Neuronal stem cell (in vitro differentiated cells): ENCODE data around the gene BPIFB1.
A peak's percentile ranks its signal among the peaks of the same experiment; 100 is the strongest.

Experiments
- DNase-seq: peaks from one replicate; pipeline ENCODE4 v3.0.0-alpha.2; 2013; ENCODE audit warnings: low spot score
- H2AFZ ChIP-seq: one replicate; pipeline ENCODE4 v1.6.1; 2013; ENCODE audit warnings: mild to moderate bottlenecking, low read length, inconsistent platforms
- H2AK5ac ChIP-seq: 2 replicates; pipeline ENCODE4 v1.6.1; 2013; ENCODE audit warnings: low read depth, mild to moderate bottlenecking, inconsistent platforms, low read length, moderate library complexity, mixed read lengths
- H2BK120ac ChIP-seq: 2 replicates; pipeline ENCODE4 v1.6.1; 2013; ENCODE audit warnings: low read depth, mild to moderate bottlenecking, inconsistent platforms, low read length, moderate library complexity, mixed read lengths
- H2BK12ac ChIP-seq: one replicate; pipeline ENCODE4 v1.6.1; 2013; ENCODE audit warnings: low read length, inconsistent platforms
- H2BK15ac ChIP-seq: 2 replicates; pipeline ENCODE4 v1.6.1; 2013; ENCODE audit warnings: mild to moderate bottlenecking, low read length, inconsistent platforms, mixed read lengths
- H2BK5ac ChIP-seq: one replicate; pipeline ENCODE4 v1.6.1; 2013; ENCODE audit warnings: inconsistent platforms, mild to moderate bottlenecking, low read length, moderate library complexity
- H3K14ac ChIP-seq: one replicate; pipeline ENCODE4 v1.6.1; 2013; ENCODE audit warnings: low read length, inconsistent platforms
- H3K18ac ChIP-seq: 2 replicates; pipeline ENCODE4 v1.6.1; 2013; ENCODE audit warnings: low read length, inconsistent platforms
- H3K23ac ChIP-seq: 2 replicates; pipeline ENCODE4 v1.6.1; 2013; ENCODE audit warnings: low read depth, mild to moderate bottlenecking, mixed read lengths, low read length, inconsistent platforms; ENCODE audit not compliant: poor library complexity
- H3K27ac ChIP-seq: replicated peaks from 3 replicates; pipeline ENCODE4 v1.5.1; 2013; ENCODE audit warnings: low read length, inconsistent platforms
- H3K27me3 ChIP-seq, 3 experiments: 2 replicates each; pipeline ENCODE4 v1.6.1; 2013; ENCODE audit warnings: low read length in 3 of 3, mild to moderate bottlenecking in 2 of 3, inconsistent platforms in 1 of 3, low read depth in 1 of 3, mixed read lengths in 1 of 3, moderate library complexity in 1 of 3; ENCODE audit not compliant: control insufficient read depth in 3 of 3, insufficient read depth in 3 of 3
- H3K36me3 ChIP-seq, 2 donors: replicated peaks in 1 of 2; 2 replicates each; pipeline ENCODE4 v1.6.1; 2013; ENCODE audit warnings: low read length in 2 of 2; ENCODE audit not compliant: control insufficient read depth in 2 of 2, insufficient read depth in 2 of 2
- H3K4ac ChIP-seq: 2 replicates; pipeline ENCODE4 v1.6.1; 2013; ENCODE audit warnings: inconsistent platforms, mild to moderate bottlenecking, low read length, moderate library complexity
- H3K4me1 ChIP-seq, 2 donors: 1 replicate in 1 of 2; 2 replicates in 1 of 2; pipeline ENCODE4 v1.6.1; 2013; ENCODE audit warnings: low read length in 2 of 2, low read depth in 1 of 2; ENCODE audit not compliant: control insufficient read depth in 2 of 2, insufficient read depth in 1 of 2
- H3K4me2 ChIP-seq: one replicate; pipeline ENCODE4 v1.6.1; 2013; ENCODE audit warnings: mild to moderate bottlenecking, low read length, inconsistent platforms; ENCODE audit not compliant: insufficient read depth, poor library complexity, severe bottlenecking
- H3K4me3 ChIP-seq, 2 donors: 2 replicates each; pipeline ENCODE4 v1.5.1; 2013; ENCODE audit warnings: low read length in 2 of 2, mild to moderate bottlenecking in 2 of 2, inconsistent platforms in 1 of 2, moderate library complexity in 1 of 2
- H3K79me1 ChIP-seq: one replicate; pipeline ENCODE4 v1.6.1; 2013; ENCODE audit warnings: low read depth, mild to moderate bottlenecking, inconsistent platforms, low read length, moderate library complexity
- H3K9ac ChIP-seq: one replicate; pipeline ENCODE4 v1.6.1; 2013; ENCODE audit warnings: mild to moderate bottlenecking, low read depth, low read length, inconsistent platforms; ENCODE audit not compliant: poor library complexity
- H3K9me3 ChIP-seq, 2 donors: replicated peaks in 1 of 2; 2 replicates each; pipeline versions ENCODE3 to v1.6.1; 2013; ENCODE audit warnings: low read length in 2 of 2, mild to moderate bottlenecking in 2 of 2, inconsistent platforms in 1 of 2, low read depth in 1 of 2, mixed read lengths in 1 of 2, moderate library complexity in 1 of 2; ENCODE audit not compliant: control insufficient read depth in 2 of 2, insufficient read depth in 1 of 2
- H4K8ac ChIP-seq: one replicate; pipeline ENCODE4 v1.6.1; 2013; ENCODE audit warnings: low read depth, mild to moderate bottlenecking, inconsistent platforms, low read length, moderate library complexity
- H4K91ac ChIP-seq: one replicate; pipeline ENCODE4 v1.6.1; 2013; ENCODE audit warnings: low read length, low read depth, mild to moderate bottlenecking, inconsistent platforms; ENCODE audit not compliant: poor library complexity
- WGBS, 2 donors: extraction: QIAGEN DNeasy Blood & Tissue Kit; methylation state at CpG; one replicate each; pipeline ENCODE4 v1.1.7; 2013; ENCODE audit warnings: missing lambda C conversion rate in 2 of 2, mixed read lengths in 1 of 2; ENCODE audit not compliant: insufficient read length in 2 of 2, insufficient replicate concordance in 1 of 2; ENCODE audit errors: extremely low coverage in 2 of 2; 5-methylcytosine and 5-hydroxymethylcytosine counted together

BPIFB1 gene

GRCh38 chr20:33237989-33238388 lies 45.0 kb upstream of the BPIFB1 start:
- no peak overlapping the region for H3K18ac ChIP-seq
- H3K4me2 ChIP-seq: no peak overlapping the region
- H3K4me1 ChIP-seq: no peaks in the 10 kb centered on the region
- no peaks in the 10 kb centered on the region for H3K79me1 ChIP-seq
- no peaks in the 10 kb centered on the region for H3K36me3 ChIP-seq
- H3K9ac ChIP-seq: peak overlapping the region; percentile 7
- no peak overlapping the region for H2BK120ac ChIP-seq
- no peaks in the 10 kb centered on the region for H3K27me3 ChIP-seq
- no peak overlapping the region for H3K27ac ChIP-seq
- H4K8ac ChIP-seq: no peak overlapping the region
- H2AFZ ChIP-seq: no peak overlapping the region
- no peak overlapping the region for H3K4ac ChIP-seq
- WGBS, 2 donors: no CpG with 5 or more reads among the region's 6 CpGs
- no peak overlapping the region for H2AK5ac ChIP-seq
- no peak overlapping the region for H4K91ac ChIP-seq
- H3K23ac ChIP-seq: no peak overlapping the region
- H2BK15ac ChIP-seq: no peak overlapping the region
- H2BK5ac ChIP-seq: no peak overlapping the region
- no peaks in the 10 kb centered on the region for H3K9me3 ChIP-seq
- H2BK12ac ChIP-seq: no peak overlapping the region
- no peak overlapping the region for H3K4me3 ChIP-seq
- no peak for DNase-seq
- H3K14ac ChIP-seq: no peak overlapping the region

GRCh38 chr20:33239418-33239817 lies 43.6 kb upstream of the BPIFB1 start:
- no peaks in the 10 kb centered on the region for H3K27me3 ChIP-seq
- no peak overlapping the region for H3K4me3 ChIP-seq
- no peak overlapping the region for H2BK12ac ChIP-seq
- no peaks in the 10 kb centered on the region for H3K4me1 ChIP-seq
- no peak overlapping the region for H3K9ac ChIP-seq
- no peak overlapping the region for H3K14ac ChIP-seq
- no peak overlapping the region for H3K4me2 ChIP-seq
- H3K27ac ChIP-seq: no peak overlapping the region
- H3K36me3 ChIP-seq: no peaks in the 10 kb centered on the region
- no peak overlapping the region for H3K18ac ChIP-seq
- no peak overlapping the region for H2AK5ac ChIP-seq
- no peaks in the 10 kb centered on the region for H3K79me1 ChIP-seq
- no peak overlapping the region for H3K23ac ChIP-seq
- no peak overlapping the region for H4K91ac ChIP-seq
- H2AFZ ChIP-seq: no peak overlapping the region
- H2BK15ac ChIP-seq: no peak overlapping the region
- no peak overlapping the region for H2BK120ac ChIP-seq
- H4K8ac ChIP-seq: no peak overlapping the region
- no peak for DNase-seq
- H2BK5ac ChIP-seq: no peak overlapping the region
- no peak overlapping the region for H3K4ac ChIP-seq
- WGBS, 2 donors: no CpG with 5 or more reads among the region's 1 CpG
- H3K9me3 ChIP-seq: no peaks in the 10 kb centered on the region

- 100% methylated on average over 1 of the region's 4 CpGs; no CpG with 5 or more reads in 1 of the 2 donors for WGBS, 2 donors
- Histone ChIP-seq H2BK5ac (no peak overlapping the region), H4K8ac (no peak overlapping the region), H3K4ac (no peak overlapping the region), H3K27ac (no peak overlapping the region), H3K36me3 (no peaks in the 10 kb centered on the region), H3K14ac (no peak overlapping the region), H2BK120ac (no peak overlapping the region), H3K4me1 (no peaks in the 10 kb centered on the region), H3K9me3 (no peaks in the 10 kb centered on the region), H2BK15ac (no peak overlapping the region), H2AK5ac (no peak overlapping the region), H3K9ac (no peak overlapping the region), H2BK12ac (no peak overlapping the region), H3K4me2 (no peak overlapping the region), H4K91ac (no peak overlapping the region), H3K18ac (no peak overlapping the region), H2AFZ (no peak overlapping the region), H3K27me3 (no peaks in the 10 kb centered on the region), H3K23ac (no peak overlapping the region), H3K4me3 (no peak overlapping the region), H3K79me1 (no peaks in the 10 kb centered on the region)
- DNase-seq: no peak
Observed at GRCh38 chr20:33239979-33240736, 42.9 kb upstream of the BPIFB1 start.

- Histone ChIP-seq H2AK5ac (no peak overlapping the region), H3K4me2 (no peak overlapping the region), H2AFZ (no peak overlapping the region), H3K4ac (no peak overlapping the region), H4K91ac (no peak overlapping the region), H2BK5ac (no peak overlapping the region), H3K18ac (no peak overlapping the region), H3K27me3 (no peaks in the 10 kb centered on the region), H2BK15ac (no peak overlapping the region), H2BK120ac (no peak overlapping the region), H3K14ac (no peak overlapping the region), H2BK12ac (no peak overlapping the region), H3K9me3 (no peaks in the 10 kb centered on the region), H3K23ac (no peak overlapping the region), H3K36me3 (no peaks in the 10 kb centered on the region), H3K79me1 (no peaks in the 10 kb centered on the region), H3K9ac (no peak overlapping the region), H3K27ac (no peak overlapping the region), H3K4me3 (no peak overlapping the region), H4K8ac (no peak overlapping the region), H3K4me1 (no peaks in the 10 kb centered on the region)
- no CpG with 5 or more reads among the region's 5 CpGs for WGBS, 2 donors
- no peak for DNase-seq
Observed at GRCh38 chr20:33240923-33241322, 42.1 kb upstream of the BPIFB1 start.
